ENCODE measurements around the gene FOXC1. TPM values are rescaled to one million over a fixed set of nuclear protein-coding genes. Genes with fewer than 3 reads are reported as not detected.

The FOXC1 gene
- total RNA-seq, 1 experiment from 2014 or later, result not detected

DNA sequence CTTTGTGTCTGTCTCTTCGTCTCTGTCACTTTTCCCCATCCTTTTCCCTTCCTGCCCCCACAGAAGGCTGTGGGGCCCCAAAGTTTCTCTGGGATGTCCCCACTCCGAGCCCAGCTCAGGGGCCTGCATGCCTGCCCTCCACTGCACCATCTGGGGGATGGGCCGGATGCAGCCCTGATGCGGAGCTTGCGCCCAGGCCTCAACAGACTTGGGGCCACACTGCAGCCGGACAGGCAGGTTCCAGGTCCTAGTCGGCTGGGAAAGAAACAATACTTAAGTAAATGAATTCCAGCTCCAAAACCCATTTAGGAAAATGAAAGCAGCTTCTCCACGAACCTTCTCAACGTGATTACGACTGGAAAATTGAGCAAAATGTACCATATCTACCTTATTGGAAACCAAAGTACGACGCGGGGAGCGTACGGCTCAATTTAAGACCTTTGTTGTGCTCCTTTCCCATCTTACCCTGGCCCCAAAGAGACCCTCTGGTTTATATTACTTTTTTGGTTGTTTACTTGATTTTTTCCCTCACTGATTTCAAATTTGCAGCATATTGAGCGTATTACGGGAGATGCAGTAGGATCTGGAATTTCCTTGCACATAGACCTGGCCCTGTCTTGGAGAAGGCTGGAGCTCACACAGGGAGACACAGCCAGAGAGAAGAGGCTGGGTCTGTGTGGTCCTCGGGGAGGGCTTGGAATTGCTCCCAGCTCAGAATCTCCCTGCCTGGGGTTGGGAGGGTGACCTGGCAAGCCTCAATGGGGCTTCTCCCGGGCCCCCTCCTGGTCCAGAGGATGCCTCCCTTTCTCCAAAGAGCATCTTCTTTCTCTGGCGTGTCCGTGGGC is 8.0 kb downstream of the FOXC1 start:
- no peak overlapping the region for H3K18ac ChIP-seq (ENCODE audit: insufficient read length, low read depth, low read length)
- H2BK120ac ChIP-seq (ENCODE audit: low read depth, low read length, poor library complexity, severe bottlenecking), result no peak overlapping the region
- Mint-ChIP-seq H3K27me3 (ENCODE audit: low read depth) (peaks cover 97% of the 10 kb centered on the region), H3K4me3 (no peak overlapping the region), H3K9me3 (no peaks in the 10 kb centered on the region; a peak in 2 of 5 replicates), H3K4me1 (peaks cover 0 to 28% of the 10 kb centered on the region in 2 experiments; a peak in 2 of 4 replicates), H3K27ac (no peak overlapping the region), H3K36me3 (ENCODE audit: insufficient read depth in 1 of 3, low read depth in 3 of 3) (peaks cover 0 to 4% (median 3%) of the 10 kb centered on the region in 3 experiments; a peak in 4 of 7 replicates)
- no peak overlapping the region for H3T11ph ChIP-seq (ENCODE audit: low read length)
- H3K79me2 ChIP-seq (ENCODE audit: insufficient read depth, low read length), result no peaks in the 10 kb centered on the region
- H3K56ac ChIP-seq (ENCODE audit: insufficient read length, low read depth, low read length), result no peak overlapping the region
- H2AFZ ChIP-seq (ENCODE audit: low read length), result no peak overlapping the region
- no peaks in the 10 kb centered on the region; the same call in 1 of the 2 replicates for H3K4me1 ChIP-seq (ENCODE audit: insufficient read depth, low read length)
- peaks cover 6% of the 10 kb centered on the region for H3K23me2 ChIP-seq (ENCODE audit: insufficient read length, low read depth, low read length, poor library complexity, severe bottlenecking)
- no peak overlapping the region for H3K27ac ChIP-seq (ENCODE audit: insufficient read length, low read depth, low read length)
- peaks cover 3% of the 10 kb centered on the region for H4K20me1 ChIP-seq (ENCODE audit: control insufficient read depth, insufficient read depth, insufficient read length)
- H2AK5ac ChIP-seq (ENCODE audit: insufficient read length, low read length), result no peak overlapping the region
- H2BK15ac ChIP-seq (ENCODE audit: low read depth, low read length), result no peak overlapping the region
- no peak overlapping the region for H3K4ac ChIP-seq (ENCODE audit: low read depth, low read length)
- H2BK12ac ChIP-seq (ENCODE audit: insufficient read length, low read depth, low read length), result no peak overlapping the region
- no peak overlapping the region for H3K4me2 ChIP-seq (ENCODE audit: insufficient read depth, insufficient read length, low read length)
- no peak overlapping the region for H2BK20ac ChIP-seq (ENCODE audit: low read depth, low read length, poor library complexity, severe bottlenecking)
- H3K14ac ChIP-seq (ENCODE audit: insufficient read depth, low read length), result no peak overlapping the region
- H4K91ac ChIP-seq (ENCODE audit: insufficient read length, low read depth, low read length), result no peak overlapping the region
- no peaks in the 10 kb centered on the region for H3K79me1 ChIP-seq (ENCODE audit: insufficient read depth, low read depth, low read length, poor library complexity, severe bottlenecking)
- DNase-seq, result no peak
- no CpG with 5 or more reads among the region's 21 CpGs for WGBS (ENCODE audit: extremely low coverage, insufficient read length, low lambda C conversion rate)
- H4K8ac ChIP-seq (replicated peaks; ENCODE audit: insufficient read length, low read depth, low read length), result no peak overlapping the region
- no peaks in the 10 kb centered on the region for H3K9me3 ChIP-seq (ENCODE audit: control insufficient read depth, low read depth, low read length)
- H4K5ac ChIP-seq (ENCODE audit: insufficient read length, low read depth, low read length), result no peak overlapping the region
- no peak overlapping the region for H3K9ac ChIP-seq (ENCODE audit: extremely low read depth, insufficient read length, low read length)
- H3K23ac ChIP-seq (ENCODE audit: insufficient read length, low read depth, low read length), result no peak overlapping the region
- no peak overlapping the region for H2BK5ac ChIP-seq (ENCODE audit: insufficient read length, low read length)
- no peak for TF ChIP-seq CTCF (conservative IDR thresholded peaks at IDR 0.05)
- H3K27me3 ChIP-seq (ENCODE audit: insufficient read depth, low read length), result peaks cover 96% of the 10 kb centered on the region

Data from H9 (cell line).